HCT116 (cell line): Measurements from ENCODE around the gene INPP5D.

Experiments used
- EZH2 ChIP-seq: fragments of 200-600 bp; sonication (generic); IDR thresholded peaks from 2 replicates; pipeline ENCODE4 v1.6.1; 2017; ENCODE audit warnings: antibody characterized with exemption, mixed run types
- JUND ChIP-seq: IDR thresholded peaks from 2 replicates; pipeline ENCODE4 v1.6.1; 2012
- POLR2A ChIP-seq: IDR thresholded peaks from 2 replicates; pipeline ENCODE4 v1.7.0; 2011; ENCODE audit warnings: borderline replicate concordance; ENCODE audit not compliant: insufficient read depth, insufficient read length; ENCODE audit errors: extremely low read depth
- SP1 ChIP-seq: IDR thresholded peaks from 2 replicates; pipeline ENCODE4 v1.6.1; 2012; ENCODE audit warnings: low read depth
- TF ChIP-seq, protein P1 (sequence below), 3 experiments: fragments of 200-600 bp in 1 of 3; sonication (generic) in 1 of 3; IDR thresholded peaks in 2 of 3; conservative IDR thresholded peaks in 1 of 3; 2 replicates each; pipeline ENCODE4 v1.5.1; 2012 to 2017; ENCODE audit warnings: low read depth in 2 of 3, low read length in 2 of 3, antibody characterized with exemption in 1 of 3, borderline replicate concordance in 1 of 3, control low read depth in 1 of 3, mild to moderate bottlenecking in 1 of 3, mixed read lengths in 1 of 3, mixed run types in 1 of 3, moderate library complexity in 1 of 3; ENCODE audit not compliant: insufficient read depth in 1 of 3

GRCh38 chr2:233250568-233250967 lies 190.4 kb downstream of the INPP5D start:
- TF ChIP-seq POLR2A = no peak
- TF ChIP-seq, protein P1, sequence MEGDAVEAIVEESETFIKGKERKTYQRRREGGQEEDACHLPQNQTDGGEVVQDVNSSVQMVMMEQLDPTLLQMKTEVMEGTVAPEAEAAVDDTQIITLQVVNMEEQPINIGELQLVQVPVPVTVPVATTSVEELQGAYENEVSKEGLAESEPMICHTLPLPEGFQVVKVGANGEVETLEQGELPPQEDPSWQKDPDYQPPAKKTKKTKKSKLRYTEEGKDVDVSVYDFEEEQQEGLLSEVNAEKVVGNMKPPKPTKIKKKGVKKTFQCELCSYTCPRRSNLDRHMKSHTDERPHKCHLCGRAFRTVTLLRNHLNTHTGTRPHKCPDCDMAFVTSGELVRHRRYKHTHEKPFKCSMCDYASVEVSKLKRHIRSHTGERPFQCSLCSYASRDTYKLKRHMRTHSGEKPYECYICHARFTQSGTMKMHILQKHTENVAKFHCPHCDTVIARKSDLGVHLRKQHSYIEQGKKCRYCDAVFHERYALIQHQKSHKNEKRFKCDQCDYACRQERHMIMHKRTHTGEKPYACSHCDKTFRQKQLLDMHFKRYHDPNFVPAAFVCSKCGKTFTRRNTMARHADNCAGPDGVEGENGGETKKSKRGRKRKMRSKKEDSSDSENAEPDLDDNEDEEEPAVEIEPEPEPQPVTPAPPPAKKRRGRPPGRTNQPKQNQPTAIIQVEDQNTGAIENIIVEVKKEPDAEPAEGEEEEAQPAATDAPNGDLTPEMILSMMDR (IDR thresholded peaks at IDR 0.05 in 2 of 3, conservative IDR thresholded peaks at IDR 0.05 in 1 of 3; ENCODE audit: borderline replicate concordance in 1 of 3, insufficient read depth in 1 of 3, low read depth in 2 of 3, low read length in 2 of 3) = no peak
- no peak for TF ChIP-seq EZH2
- no peak for TF ChIP-seq JUND
- no peak for TF ChIP-seq SP1
